IPS-NIHi11 (cell line): Measurements from ENCODE around the gene GCNT3.

Experiments used
- DNase-seq: peaks from one replicate; pipeline ENCODE4 v3.0.0; 2012; ENCODE audit warnings: mixed read lengths, low spot score

GCNT3 gene, protein sequence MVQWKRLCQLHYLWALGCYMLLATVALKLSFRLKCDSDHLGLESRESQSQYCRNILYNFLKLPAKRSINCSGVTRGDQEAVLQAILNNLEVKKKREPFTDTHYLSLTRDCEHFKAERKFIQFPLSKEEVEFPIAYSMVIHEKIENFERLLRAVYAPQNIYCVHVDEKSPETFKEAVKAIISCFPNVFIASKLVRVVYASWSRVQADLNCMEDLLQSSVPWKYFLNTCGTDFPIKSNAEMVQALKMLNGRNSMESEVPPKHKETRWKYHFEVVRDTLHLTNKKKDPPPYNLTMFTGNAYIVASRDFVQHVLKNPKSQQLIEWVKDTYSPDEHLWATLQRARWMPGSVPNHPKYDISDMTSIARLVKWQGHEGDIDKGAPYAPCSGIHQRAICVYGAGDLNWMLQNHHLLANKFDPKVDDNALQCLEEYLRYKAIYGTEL

DNA sequence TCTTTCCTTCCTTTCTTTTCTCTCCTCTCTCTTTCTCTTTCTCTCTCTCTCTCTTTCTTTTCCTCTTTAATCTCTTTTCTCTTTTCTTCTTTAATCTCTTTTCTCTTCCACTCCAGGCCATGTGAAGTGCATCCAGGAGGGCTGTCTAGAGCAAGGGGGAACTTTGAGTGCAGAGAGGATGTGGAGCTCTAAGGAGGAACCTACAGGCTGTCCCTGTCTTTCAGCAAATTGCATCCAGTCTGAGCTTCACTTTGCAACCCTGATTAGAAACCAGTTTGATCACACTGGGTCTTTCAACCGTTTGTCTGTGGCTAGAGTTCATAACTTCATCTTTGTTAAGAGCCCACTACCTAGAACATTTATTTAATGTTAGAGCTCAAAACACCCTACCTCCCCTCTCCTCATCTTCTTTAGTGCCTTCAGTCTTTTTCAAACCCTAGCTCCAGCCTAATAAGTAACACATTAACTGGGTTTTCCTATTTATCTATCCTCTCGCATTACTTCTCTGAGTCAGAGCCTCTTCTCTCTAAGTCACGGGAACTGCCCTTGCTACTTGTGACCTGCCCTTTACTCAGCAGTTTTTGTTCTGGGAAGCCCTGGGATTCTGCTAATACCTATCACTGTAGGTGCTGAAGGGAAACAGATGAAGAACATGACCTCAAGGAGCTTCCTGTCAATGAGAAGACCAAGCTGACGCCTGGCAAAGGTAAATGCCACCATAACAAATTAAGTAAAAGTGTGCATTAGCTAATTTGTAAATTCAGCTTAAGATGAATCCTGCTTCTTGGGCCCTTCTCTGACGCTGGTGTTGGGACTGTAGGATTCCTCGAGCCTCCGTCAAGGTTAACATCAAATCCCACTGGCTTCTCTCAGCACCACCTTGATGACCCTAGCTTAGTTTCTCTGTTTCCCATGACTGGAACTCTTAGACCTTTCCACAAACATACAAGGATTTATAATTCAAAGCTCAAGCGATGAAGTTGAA is at the start of gene GCNT3:
Gene GCNT3 (plus strand): TSS at position 508 of the 985 bp plus-strand sequence. CDS start 6,456 bp downstream, outside the sequence.
- DNase-seq: no peak

DNA sequence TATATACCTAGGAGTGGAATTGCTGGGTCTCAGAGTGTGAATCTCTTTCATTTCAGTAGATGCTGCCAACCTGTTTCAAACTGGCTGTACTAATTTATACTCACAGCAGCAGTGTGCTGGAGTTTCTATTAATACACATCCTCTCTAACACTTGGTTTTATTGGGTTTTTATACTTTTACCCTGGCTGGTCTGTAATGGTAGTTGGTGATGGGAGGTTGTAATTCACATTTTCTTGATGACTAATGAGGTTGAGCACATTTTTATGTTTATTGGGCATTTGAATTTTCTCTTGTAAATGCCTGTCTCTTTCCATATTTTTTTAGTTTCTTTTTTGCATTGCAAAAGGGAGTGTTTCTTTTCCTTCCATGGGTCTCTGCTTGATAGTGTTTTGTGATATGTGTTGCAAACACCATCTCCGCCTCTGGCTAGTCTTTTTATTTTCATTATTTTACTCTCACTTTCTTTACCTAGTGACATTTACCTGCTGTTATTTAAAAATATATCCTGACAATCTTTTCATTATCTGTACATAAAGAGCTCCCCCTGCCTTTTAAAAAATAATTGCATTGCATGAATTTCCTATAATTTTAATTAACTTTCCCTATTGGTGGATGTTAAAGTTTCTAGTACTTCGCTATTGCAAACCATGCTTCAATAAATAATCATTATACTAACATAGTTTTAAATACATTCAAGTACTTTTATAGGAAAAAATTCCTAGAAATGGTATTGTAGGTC is 49.0 kb upstream of the GCNT3 start:
- no peak for DNase-seq

DNA sequence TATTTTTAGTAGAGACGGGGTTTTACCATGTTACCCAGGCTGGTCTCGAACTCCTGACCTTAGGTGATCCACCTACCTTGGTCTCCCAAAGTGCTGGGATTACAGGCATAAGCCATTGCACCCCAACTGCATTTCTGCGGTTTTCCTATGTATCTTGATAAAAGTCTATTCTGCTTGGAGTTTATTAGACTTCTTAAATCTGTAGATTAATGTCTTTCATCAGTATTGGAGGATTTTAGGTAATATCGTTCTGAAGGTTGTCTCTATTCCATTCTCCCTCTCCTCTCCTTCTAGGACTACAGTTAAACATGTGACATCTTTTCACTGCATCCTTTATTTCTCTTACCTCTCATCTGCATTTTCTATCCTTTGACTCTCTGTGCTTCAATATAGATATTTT is 46.3 kb upstream of the GCNT3 start:
- DNase-seq: no peak

DNA sequence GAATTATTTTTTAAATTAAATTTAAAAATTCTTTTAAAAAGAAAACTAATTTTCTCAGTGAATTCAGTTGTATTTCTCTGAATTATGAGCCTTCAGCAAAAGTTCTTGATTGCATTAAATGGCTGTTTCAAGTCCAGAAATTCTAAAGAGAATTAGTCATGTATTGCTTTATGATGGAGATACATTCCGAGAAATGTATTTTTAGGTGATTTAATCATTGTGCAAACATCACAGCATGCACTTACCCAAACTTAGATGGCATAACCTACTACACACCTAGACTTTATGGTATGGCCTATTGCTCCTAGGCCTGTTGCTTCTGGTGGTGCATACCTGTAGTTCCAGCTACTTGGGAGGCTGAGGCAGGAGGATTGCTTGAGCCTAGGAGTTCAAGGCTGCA is 44.3 kb upstream of the GCNT3 start:
- no peak for DNase-seq

DNA sequence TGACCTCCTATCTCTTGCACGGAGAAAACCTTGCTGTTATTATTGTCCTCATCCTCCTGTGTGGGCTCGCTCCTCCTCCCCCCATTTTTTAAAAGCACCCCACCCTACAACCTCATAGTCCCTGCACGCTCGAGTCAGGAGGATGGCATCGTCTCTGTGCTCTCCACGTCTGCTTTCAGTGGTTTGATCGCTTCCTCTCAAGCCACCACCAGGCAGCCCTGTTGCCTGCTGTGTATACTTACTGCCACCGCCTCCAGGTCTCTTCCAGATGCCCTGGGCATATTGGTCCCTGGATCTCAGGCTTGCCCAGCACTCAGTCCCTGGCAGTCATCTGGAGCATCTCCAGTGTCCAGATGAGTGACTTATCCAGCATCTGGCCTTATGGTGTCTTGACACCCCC is 42.1 kb upstream of the GCNT3 start:
- no peak for DNase-seq

- no peak for DNase-seq
These were observed 41.3 kb upstream of the GCNT3 start for GRCh38 chr15:59570315-59570714.

DNA sequence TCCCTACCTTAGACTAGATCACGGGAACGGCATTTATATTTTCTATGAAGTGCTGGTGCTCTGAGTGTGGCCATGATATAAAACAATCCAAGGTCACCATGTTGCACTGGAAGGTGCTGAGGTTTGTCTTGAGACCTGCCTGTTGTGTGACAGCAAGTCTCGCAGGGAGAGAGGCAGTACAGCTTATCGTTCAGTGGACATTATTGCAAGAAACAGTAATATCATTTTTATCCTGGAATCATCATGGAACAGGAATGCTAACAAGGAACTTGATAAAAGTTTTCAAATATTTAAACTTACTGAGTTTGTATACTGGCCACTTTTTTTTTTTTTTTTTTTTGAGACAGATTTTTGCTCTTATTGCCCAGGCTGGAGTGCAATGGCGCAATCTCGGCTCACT is 40.0 kb upstream of the GCNT3 start:
- no peak for DNase-seq

DNA sequence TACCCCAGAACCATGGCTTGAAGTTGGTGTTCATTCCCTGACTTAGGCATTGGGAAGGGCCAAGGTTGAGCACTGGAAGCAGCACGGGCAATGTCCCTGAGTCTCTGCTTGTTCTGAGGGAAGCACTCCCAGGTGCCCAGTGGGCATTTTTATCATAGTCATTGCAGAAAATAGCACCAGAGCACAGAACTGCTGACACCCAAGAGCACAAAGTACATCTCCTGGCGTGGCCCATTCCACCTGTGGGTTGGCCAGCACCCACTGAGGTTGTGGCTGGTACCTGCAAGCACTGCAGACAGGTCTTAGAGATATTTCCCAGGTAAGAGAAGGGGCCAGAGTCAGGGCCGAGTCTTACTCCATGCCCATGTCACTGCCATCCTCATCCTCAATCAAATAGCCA is 28.5 kb upstream of the GCNT3 start:
- DNase-seq: no peak

GRCh38 chr15:59587085-59587826 is 24.3 kb upstream of the GCNT3 start:
- no peak for DNase-seq

GRCh38 chr15:59590027-59590426 is 21.6 kb upstream of the GCNT3 start:
- DNase-seq: no peak

DNA sequence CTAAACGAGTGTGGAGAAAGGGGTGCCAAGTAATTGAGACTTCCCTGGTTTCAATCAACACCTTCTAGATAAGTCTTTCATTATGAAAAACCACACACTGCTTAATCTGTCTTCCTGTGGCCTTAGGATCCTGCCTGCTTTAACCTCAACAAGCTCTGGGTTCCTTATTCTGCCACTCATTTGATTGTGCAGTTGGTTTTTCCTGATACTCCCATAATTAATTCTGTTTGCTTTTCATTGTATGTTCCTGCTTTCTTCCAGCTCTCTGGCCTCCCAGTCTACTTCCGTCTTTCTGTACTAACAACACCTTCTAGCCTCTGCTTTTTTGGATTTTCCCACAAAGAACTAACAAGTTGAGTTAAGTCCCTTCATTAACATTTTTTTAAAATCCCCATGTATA is 20.2 kb upstream of the GCNT3 start:
- DNase-seq: no peak

DNA sequence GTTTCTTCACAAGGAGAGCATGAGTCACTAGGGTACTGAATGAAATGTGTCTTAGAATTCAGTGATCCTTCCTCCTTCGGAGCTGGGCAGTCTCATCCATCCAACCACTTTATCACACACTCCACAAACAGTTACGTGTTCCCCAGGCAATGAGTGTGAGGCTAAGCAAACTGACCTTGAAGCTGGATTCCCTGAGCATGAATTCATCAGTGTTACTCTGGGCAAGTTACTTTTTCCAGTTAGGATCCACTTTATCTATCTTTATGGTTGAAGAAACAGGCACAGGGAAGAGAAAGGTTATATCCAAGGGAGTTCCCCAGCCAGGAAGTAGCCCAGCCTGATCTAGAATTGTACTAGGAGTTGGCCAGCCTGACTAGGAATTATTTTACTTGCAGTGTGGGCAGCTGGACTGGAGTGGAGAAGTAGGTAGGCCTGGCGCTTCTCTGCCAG is 17.1 kb upstream of the GCNT3 start:
- no peak for DNase-seq

GRCh38 chr15:59594991-59595390 is 16.6 kb upstream of the GCNT3 start:
- no peak for DNase-seq

DNA sequence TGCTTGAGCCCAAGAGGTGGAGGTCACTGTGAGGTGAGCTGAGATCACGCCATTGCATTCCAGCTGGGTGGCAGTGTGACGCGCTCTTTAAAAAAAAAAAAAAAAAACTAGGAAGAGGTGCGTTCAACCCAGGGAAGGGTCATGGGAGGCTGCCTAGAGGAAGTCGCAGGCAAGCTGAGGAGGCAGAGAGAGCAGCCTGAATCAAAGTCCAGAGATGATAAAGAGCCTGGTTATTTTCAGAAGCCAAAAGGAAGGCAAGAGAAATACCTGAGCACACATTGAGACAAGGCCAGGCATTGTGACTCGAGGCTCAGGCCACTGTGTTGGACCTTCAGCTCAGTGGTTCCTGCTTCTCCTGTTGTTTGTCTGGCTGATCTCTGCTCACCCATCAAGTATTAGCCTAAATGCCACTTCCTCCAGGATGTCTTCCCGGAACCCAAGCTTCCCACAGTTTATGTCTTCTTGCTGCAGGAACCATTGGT is 16.1 kb upstream of the GCNT3 start:
- DNase-seq: no peak

DNA sequence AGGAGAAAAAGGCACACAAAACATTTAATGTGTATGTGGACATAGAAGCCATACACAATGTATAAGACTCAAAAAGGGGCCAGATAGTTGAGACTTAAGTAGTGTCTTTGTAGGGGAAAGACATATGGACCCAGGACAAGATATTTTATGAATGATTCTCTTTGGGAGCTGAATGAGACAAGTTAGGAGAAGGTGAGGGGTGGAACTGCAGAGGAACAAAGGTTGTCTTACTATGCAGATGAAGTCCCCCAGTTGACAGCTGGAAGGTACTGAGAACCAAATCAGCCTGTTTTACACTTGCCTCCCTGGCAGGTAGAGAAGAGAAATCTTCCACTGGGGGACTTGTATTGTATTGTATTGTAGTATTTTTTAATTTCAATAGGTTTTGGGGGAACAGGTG is 14.9 kb upstream of the GCNT3 start:
- DNase-seq: no peak

- no peak for DNase-seq
These were observed 13.1 kb upstream of the GCNT3 start for GRCh38 chr15:59598461-59598860.

- no peak for DNase-seq
These were observed 5.6 kb upstream of the GCNT3 start for GRCh38 chr15:59605994-59606393.

- peak; percentile 13 for DNase-seq
These were observed 1.6 kb upstream of the GCNT3 start for GRCh38 chr15:59609730-59610712.

- no peak for DNase-seq
These were observed 2.6 kb downstream of the GCNT3 start for GRCh38 chr15:59614153-59614552.

DNA sequence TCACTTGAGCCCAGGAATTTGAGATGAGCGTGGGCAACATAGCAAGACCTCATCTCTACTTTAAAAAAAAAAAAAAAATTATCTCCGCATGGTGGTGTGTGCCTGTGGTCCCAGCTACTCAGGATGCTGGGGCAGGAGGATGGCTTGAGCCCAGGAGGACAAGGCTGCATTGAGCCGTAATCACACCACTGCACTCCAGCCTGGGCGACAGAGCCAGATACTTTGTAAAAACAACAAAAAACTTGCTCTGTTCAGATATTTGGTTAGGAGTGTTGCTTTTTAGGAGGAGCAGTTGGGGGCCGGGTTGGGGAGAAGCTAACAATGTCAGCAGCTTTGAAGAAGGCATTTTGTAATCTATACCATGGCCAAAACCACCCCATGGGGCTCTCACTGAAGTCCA is 4.1 kb downstream of the GCNT3 start:
- no peak for DNase-seq
